AG10803 (cell line): ENCODE measurements around the gene BRWD1.

Experiments
- DNase-seq: peaks from one replicate; pipeline ENCODE4 v3.0.0; 2010; ENCODE audit warnings: low read depth
- H3K4me3 ChIP-seq: 2 replicates; pipeline ENCODE4 v1.5.1; 2011; ENCODE audit warnings: mild to moderate bottlenecking, low read length, control low read depth
- CTCF ChIP-seq: conservative IDR thresholded peaks from 2 replicates; pipeline ENCODE4 v1.5.1; 2011; ENCODE audit warnings: mild to moderate bottlenecking, low read length, control low read depth, inconsistent platforms

The BRWD1 gene

GRCh38 chr21:39341249-39341923, 28.0 kb upstream of the BRWD1 start:
- DNase-seq: no peak
- TF ChIP-seq CTCF: no peak
- H3K4me3 ChIP-seq: no peak overlapping the region

GRCh38 chr21:39340687-39341086, 27.3 kb upstream of the BRWD1 start:
- no peak overlapping the region for H3K4me3 ChIP-seq
- no peak for TF ChIP-seq CTCF
- DNase-seq: no peak

GRCh38 chr21:39339231-39339630, 25.8 kb upstream of the BRWD1 start:
- DNase-seq: no peak
- no peak overlapping the region for H3K4me3 ChIP-seq
- TF ChIP-seq CTCF: no peak

GRCh38 chr21:39336457-39337008, 23.1 kb upstream of the BRWD1 start:
- no peak overlapping the region for H3K4me3 ChIP-seq
- TF ChIP-seq CTCF: no peak
- DNase-seq: no peak

- H3K4me3 ChIP-seq: no peak overlapping the region
- no peak for TF ChIP-seq CTCF
- DNase-seq: no peak
These were observed 21.2 kb upstream of the BRWD1 start for GRCh38 chr21:39334611-39335010.

DNA sequence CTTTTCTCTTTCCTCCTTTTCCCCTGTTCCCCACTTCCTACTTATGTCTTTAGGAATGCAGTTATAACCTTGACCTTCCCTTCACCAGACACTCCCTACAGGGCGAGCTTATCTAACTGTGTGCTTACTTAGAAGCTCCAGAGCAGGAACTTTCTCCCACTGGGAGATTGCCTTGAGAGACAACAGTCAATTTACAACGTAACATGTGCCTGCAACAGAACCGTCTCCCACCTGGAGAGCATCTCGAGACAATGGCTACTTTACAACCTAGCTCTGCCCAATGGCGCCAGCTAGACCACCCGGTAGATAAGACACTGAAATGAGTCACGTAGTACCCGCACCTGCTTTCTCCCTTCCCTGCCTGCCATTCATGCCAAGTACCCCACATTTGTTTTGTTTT, 18.7 kb upstream of the BRWD1 start:
- TF ChIP-seq CTCF: no peak
- DNase-seq: no peak
- no peak overlapping the region for H3K4me3 ChIP-seq

GRCh38 chr21:39330001-39330400, 16.6 kb upstream of the BRWD1 start:
- DNase-seq: no peak
- no peak for TF ChIP-seq CTCF
- no peak overlapping the region for H3K4me3 ChIP-seq
